NCI-H2171 (cell line): ENCODE measurements around the gene PREPL.
"Not testable (repeated sequence)": the region's sequence is repeated elsewhere in the genome, so short reads cannot be mapped to it uniquely, and the experiment has no call there.

Experiments
- DNase-seq: peaks from one replicate; lab custom pipeline; 2025; lab: John Stamatoyannopoulos, UW

PREPL gene

DNA sequence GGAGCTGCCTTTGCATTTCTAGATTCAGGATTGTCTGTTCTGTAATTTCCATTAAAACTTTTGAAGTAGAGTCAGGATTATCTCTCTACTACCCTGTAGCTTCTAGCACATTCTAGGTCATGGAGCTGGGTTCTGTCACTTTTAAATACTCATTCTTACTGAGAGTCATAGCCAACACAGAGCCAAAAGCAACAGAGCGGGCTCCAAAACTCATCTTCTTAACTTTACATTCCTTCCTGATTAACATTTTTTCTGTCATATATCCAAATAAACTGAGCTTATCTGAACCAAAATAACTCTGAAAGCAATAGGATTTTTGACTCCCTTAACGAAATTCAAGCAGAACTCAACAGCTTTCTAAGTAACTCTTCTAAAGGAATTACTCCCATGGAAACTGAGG is 12.9 kb downstream of the PREPL start:
- DNase-seq, result no peak

DNA sequence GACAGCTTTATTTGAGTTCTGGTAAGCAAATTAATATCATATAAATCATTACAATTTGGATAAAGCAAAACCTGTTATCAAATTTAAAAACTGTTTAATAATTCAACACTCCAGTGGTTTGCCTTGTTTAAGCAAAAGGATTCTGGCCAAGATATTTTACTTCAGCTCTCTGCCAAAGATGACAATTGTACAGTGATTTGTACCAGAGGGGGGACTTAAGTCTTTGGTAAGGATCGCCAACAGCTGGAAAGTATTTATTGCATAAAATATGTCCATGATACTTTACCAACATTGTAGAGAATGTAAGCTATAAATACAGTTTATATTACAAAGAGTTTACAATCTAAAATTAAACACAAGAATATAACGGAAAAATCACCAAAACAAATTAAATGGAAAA is 13.8 kb downstream of the PREPL start:
- DNase-seq, result no peak

DNA sequence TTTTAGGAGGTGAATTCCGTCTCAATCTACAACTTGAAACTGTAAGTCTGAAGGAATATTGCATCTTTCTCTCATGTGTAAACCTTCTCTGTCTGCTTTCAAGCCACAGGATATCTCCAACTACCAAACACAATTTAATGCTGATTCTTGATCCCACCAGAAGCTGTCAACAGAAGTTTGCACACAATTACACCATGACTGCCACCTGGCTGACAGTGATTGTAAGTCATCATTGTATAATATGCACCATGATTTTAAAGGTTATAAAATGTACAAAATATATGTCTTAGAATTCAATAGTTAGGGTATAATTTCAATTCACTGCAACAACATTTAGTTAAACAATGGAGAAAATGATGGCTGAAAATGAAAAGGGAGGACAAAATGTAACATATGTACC is 18.4 kb downstream of the PREPL start:
- DNase-seq, result no peak

DNA sequence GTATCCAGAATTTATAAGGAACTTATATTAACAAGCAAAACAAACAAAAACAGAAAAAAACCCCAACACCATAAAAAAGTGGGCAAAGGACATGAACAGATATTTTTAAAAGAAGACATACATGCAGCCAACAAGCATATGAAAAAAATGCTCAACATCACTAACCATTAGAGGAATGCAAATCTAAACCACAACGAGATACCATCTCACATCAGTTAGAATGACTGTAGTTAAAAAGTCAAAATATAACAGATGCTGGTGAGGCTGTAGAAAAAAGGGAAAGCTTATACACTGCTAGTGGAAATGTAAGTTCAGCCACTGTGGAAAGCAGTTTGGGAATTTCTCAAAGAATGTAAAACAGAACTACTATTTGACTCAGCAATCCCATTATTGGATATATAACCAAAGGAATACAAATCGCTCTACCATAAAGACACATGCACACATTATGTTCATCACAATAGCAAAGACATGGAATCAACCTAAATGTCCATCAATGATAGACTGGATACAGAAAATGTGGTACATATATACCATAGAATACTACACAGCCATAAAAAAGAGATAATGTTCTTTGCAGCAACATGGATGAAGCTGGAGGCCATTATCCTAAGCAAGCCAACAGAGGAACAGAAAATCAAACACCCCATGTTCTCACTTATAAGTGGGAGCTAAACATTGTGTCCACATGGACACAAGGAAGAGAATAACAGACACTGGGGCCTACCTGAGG is 25.3 kb downstream of the PREPL start:
- DNase-seq, result no peak

DNA sequence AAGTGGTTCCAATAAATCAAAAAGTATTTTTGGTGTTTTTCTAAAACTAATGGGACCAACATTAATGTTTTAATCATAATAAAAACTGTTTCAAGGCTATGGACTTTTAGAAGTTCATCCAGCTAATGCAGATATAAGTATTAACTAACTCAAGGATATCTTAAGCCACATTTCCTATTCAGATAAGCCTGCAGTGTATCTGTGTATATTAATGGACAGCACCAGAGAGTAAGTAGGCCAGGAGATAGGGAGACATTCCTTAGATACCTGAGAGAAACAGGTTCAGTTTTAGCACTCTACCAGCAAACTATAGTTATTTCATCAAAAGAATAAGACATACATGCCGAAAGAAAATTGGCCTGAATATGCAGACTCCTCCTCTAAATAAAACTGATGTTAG is 27.3 kb downstream of the PREPL start:
- DNase-seq, result no peak

DNA sequence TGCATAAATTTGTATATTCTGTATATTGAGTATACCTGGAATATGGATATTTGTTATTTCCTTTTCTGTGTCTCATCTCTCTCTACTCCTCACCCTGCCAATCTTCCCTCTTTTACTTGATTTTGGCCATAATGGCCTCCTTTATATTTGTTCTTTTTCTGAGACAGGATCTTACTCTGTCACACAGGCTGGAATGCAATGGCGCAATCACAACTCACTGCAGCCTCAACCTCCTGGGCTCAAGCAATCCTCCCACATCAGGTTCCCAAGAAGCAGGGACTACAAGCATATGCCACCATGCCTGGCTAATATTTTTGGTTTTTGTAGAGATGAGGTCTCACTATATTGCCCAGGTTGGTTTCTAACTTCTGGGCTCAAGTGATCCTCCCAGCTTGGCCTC is 30.5 kb downstream of the PREPL start:
- no peak for DNase-seq

DNA sequence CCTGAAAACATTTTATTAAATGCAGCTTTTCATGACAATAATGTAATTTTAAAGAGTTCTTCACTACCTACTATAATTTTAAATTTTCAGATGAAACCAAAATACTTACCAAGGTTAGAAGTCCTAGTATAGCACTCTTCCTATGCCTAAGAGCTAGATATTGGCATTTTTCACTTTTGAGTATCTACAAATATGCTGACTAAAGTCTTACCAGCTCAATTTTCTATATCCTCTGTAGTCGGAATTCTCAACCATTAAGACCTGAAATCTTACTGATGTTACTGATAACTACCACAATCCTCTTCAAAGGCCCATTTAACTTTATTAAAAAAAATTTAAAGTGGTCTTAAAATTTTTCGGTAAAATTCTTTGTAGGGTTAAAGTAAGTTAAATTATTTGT is 32.0 kb downstream of the PREPL start:
- DNase-seq, result no peak

DNA sequence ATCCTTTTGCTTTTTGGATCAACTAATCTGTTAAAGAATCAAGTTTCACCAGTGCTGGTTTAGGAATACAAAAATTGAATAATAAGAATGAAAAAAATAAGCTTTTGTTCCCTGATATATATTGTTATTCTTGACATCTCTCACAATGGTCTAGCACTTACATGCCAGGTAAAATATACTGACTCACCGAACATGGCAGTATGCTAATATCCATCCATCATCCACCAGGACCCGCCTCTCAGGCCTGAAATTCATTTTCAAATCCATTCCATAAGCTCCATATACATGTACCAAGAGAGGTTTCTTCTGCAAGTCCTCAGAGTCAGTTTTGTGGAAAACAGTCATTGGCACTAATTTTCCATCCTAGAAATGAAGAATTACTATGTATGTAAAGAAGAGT is 32.5 kb downstream of the PREPL start:
- DNase-seq, result no peak

DNA sequence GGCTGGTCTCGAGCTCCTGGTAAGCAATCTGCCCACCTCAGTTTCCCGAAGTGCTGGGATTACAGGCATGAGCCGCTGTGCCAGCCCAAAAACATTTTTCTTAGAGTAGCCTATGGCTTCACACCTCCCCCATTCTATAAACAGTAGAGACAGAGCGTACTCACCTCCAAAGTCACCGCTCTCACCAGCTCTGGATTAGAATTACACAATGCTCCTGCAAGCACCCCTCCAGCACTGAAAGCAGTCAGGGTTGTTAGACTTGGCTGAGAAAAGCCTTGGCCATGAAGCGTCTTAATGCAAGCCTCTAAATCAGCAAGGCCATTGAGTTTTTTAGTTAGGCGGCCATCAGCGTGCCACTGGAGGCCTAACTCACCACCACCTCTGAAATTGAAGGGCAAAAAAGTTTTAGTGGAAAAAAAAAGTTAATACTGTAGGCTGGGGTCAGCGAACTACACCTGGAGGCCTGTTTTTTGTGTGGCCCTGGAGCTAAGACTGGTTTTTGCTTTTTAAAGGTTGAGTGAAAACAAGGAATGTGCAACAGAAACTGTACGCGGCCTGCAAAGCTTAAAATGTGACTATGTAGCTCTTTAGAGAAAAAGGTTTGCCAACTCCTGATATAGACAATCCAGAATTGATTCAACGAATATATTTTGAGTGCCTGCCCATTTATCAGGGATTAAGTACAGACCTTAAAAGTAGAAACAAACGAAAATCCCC is 34.6 kb downstream of the PREPL start:
- no peak for DNase-seq

DNA sequence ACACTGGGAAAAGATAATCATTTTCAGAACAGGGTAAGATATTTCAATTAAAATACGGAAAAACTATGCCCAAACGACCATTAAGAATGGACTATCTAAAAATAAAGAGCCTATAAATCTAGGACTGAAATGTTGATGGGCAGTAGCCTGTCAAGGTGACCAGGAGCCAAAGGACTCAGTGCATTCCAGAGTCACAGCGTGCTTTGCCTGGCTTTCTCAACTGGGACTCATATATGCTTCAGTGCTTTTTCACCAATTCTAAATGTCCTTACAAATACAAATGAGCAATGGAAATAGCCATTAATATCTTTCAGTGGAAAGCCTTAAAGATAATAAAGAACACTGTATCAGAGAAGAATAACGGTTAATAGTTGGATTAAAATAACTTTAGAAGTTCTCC is 35.4 kb downstream of the PREPL start:
- DNase-seq, result no peak

DNA sequence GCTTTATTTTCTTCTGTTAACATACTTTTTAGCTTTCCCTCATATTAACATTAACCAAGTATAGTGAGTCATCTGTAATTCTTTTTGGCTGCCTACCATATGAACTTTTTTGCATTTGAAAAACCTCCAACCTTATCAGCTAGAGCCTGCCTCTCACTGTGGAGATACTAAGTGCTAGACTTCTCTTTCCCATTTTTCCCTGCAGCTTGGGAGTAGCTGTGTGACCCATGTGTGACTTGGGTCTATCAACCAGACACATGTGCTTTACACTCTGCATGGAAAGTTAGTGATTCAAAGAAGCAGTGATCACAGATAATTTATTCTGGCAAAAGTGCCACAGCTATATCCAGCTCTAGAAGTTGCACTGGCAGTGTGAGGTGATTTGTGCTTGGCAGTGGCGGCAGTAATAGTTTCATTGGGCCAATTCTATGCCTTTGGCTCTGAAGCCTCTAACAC is 36.3 kb downstream of the PREPL start:
- DNase-seq, result no peak

DNA sequence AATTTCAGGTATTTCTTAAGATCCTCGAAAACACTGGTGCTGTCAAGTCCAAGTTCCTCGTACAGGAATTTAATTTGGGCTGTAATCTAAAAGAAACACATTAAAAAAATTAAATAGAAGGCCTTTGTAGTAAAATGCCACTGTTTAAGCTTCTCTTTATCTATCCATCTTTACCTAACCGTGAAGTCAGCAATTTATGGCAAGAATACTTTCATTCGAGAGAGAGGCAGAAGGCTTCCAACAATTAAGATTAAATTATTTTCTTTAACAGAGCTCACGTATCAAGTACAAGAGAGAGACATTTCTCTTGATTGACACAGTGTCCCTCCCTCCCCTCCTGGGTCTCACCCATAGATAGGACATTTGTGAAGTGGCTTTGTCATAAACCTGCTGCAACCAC is 39.9 kb downstream of the PREPL start:
- DNase-seq, result no peak

DNA sequence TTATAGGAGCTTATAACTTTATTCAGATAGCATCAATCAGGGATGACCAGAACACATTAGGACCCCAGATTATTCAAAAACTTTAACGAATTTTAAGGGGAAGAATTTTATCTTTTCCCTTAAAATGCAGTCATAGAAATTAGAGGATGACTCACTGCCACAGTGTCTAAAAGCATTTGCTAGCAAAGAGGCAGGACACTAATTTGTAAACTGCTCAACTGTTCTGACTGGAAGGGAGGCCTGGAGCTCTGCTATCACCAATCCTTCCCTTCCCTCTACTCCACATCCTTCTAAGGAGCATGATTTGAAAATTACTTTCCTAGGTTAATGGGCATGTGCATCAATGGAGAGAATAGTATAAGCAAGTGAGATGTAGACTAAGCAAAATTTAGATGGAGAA is 40.5 kb downstream of the PREPL start:
- DNase-seq, result no peak

DNA sequence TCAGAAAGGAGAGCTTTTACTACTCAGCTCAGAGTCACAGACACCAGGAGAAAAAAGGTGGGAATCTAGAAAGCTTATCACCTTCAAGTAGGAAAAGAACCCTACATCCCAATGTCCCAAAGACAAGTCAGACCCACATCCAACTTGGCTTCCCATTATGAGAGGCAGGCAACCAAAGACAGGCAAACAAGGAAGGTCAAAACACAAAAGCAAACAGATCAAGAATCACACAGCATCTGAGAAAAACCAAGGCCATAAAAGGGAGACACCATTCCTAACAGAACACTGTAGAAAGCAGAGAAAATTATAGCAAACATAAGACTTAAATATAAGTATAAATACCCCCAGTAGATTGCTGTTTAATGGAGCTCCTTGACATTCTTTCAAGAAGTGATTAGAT is 45.3 kb downstream of the PREPL start:
- DNase-seq, result no peak

DNA sequence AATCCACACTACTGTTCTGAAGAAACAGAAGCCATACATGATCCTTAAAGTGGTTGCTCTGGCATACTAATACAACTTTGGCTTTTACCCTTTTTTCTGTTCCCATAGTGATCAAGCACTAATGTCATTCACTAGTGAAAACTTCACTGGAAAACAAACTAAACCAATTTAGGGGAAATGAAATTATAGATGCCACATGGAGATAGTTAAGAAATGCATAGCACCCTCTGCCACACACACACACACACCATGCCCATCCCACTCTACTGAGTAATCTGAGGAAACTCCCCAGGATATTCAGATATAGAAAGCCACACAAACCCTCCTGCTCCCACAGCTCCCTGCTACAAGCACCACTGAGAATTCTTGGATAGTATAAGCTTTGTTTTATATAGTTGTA is 46.9 kb downstream of the PREPL start:
- DNase-seq, result no peak

DNA sequence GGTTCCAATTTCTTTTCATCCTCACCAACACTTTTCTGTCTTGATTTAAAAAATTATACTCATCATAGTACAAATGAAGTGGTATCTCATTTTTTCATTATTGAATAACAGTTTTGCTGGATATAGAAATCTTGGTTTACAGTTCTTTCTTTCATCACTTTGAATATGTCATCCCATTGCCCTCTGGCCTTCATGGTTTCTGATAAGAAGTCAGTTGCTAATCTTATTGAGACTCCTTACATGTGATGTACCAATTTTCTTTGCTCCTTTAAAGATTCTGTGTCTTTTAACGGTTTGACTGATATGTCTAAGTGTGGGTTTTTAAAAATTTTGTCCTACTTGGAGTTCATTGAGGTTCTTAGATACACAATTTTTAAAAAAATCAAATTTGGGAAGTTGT is 51.0 kb downstream of the PREPL start:
- no peak for DNase-seq

DNA sequence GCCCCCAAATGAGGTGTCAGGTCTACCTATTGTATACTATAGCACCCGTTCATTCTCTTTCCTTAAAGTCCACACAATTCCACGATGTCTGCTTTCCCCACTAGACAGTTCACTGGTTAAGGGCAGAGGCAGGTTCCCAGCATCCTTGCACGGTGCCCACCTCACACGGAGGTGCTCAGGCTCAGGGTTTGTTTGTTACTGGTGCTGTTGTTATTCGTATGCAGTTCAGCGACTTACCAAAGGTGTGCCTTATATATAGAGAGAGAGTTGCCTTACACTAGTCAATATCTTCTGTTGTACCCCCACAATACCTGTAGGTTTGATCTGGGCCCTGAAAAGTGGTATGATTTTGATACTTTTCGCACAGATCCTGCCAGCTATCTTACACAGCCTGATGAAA is 55.4 kb downstream of the PREPL start:
- no peak for DNase-seq

DNA sequence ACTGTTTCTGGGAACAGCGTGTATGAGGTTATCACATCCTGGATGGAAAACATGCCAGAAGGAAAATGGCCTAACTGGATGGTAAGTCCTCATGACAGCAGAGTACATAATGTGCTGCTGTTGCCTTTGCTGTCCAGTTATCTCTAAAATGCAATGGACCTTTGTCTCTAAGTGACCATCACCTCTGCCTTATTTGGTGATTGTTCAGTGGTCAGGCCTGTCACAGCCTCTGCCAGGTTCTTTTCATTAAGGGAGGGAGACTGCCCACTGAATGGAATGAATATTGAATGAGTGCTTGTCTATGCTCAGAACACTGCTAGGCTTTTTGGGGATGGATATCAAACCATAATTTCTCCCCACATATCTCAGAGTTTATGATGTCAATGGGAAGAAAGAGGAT is 57.0 kb downstream of the PREPL start:
- DNase-seq, result no peak

DNA sequence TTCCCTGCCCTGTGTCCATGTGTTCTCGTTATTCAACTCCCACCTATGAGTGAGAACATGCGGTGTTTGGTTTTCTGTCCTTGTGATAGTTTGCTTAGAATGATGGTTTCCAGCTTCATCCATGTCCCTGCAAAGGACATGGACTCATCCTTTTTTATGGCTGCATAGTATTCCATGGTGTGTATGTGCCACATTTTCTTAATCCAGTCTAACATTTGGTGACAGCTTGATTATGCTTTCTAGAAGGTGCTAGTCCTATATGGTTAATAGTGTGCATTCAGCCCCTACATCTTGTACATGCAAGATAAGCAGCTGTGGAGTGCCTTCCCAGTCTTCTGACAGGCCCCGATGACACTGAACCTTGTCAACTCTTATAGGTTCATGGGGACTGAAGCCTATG is 57.5 kb downstream of the PREPL start:
- DNase-seq, result not testable (repeated sequence)

DNA sequence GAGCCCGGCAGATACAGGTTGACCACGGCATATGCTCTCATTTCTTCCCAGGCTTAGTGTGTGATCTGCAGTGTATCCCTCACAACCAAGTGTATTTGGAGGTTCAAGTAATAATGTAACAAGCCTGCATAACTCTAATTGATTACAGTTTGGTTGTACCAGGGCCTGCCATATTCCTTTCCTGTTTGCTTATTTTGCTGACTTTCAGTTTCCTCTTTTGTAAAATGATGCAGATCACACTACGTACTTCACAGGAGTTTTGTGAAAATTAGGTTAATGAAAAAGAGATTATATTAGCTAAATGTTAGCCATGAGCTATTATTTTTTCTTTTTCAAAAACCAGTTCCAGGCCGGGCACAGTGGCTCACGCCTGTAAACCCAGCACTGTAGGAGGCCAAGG is 60.2 kb downstream of the PREPL start:
- no peak for DNase-seq

DNA sequence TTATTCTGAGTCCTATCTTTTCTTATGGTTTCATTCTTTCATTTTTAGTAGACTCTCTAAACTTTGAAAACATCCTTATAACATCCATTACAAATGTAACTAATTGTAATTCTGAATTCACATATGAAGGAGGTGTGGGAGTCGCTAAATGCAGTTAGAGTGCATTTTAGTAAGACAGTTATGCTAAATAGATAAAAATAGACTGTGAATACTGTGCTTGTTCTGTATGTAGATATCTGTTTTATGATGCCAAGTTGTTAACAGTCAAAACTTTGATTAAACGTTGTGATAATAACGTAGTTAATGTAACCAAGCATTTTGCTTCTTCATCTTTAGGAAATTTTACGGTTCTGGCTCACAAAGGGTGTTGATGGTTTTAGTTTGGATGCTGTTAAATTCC is 61.7 kb downstream of the PREPL start:
- no peak for DNase-seq

DNA sequence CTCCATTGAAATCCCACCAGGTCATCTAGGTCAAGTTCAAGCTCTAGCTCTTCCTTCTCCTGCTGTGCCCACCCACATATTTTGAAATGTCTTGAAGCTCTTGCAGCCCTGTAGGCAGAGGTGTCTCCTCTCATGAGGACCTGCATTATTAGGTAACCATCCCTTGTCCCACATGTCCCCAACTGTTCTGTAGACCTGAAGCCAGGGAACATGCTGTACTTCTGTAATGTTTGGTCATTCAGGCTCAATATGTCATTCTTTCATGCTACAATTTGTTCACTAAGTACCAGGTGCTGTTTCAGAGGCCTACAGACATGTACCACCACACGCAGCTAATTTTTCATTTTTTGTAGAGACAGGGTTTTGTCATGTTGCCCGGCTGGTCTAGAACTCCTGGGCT is 63.9 kb downstream of the PREPL start:
- no peak for DNase-seq

DNA sequence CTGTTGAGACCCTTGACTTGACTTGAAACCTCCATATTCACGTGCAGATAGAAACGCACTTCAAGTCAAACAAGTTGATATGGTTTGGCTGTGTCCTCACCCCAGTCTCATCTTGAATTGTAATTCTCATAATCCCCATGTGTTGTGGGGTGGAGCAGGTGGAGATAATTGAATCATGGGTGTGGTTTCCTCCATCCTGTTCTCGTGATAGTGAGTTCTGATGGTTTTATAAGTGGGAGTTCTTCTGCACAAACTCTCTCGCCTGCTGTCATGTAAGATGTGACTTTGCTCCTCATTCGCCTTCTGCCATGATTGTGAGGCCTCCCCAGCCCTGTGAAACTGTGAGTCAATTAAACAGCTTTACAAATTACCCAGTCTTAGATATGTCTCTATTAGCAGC is 64.6 kb downstream of the PREPL start:
- no peak for DNase-seq
